ENCODE results near the gene MSTN.

Gene MSTN

DNA sequence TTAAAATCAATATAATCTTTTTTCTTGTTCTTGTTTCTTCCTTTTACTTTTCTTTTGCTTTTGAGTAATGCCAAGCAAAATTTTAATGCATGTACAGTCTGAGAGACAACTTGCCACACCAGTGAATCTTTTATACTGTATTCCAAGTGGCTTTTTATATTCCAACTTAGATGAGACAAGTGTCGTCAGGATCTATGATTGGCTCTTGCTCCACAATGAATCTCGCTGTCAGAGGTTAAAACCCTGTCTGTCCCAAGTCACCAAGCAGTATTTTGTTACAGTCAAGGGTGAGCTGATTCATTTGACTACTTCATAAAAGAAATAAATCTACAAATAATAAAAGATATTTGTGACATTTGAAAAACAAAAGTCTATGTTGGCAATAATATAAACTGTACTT lies at the start of gene MSTN:
Gene MSTN, minus strand, starts transcription at position 129 of the 400 bp plus-strand sequence. CDS start 133 bp downstream, outside the sequence.
- no peak for DNase-seq (ENCODE audit: low read depth)

DNA sequence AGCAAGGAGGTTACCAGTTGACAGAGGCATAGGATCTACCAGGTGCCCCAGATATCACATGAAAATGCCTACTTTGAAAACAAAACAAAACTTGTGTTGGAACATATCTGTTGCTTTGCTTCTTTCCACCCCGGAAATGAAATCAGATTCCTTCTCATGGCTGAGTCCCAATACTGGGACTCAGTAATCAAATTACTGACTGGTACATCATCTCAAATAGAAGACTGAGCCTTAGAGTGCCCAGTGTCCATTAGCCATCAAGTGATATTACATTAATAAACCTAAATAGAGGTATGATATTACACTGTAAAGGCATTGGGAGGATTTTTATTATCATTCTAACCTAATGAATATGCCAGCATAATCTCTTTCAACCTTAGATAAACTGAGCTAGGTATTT lies 48.6 kb upstream of the MSTN start:
- DNase-seq (ENCODE audit: low read depth): no peak

DNA sequence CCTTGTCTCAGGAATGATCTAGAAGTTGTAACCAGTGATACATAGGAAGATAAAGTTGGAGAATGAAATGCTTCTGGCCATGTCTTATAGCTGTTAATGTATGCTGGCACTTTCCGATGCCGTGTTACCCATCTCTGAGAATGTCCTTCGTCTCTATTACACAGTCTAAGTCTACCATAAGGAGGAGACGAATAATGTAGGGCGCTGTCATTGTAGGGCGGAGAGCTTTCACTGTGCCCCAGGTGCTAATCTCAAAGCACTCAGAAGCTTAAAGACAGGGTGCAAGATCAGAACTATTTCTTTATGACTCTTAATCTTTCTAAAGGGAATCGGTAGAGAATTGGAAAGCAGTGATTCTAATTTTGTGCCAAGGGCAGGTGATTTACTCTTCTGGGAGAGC lies 48.2 kb upstream of the MSTN start:
- no peak for DNase-seq (ENCODE audit: low read depth)

DNA sequence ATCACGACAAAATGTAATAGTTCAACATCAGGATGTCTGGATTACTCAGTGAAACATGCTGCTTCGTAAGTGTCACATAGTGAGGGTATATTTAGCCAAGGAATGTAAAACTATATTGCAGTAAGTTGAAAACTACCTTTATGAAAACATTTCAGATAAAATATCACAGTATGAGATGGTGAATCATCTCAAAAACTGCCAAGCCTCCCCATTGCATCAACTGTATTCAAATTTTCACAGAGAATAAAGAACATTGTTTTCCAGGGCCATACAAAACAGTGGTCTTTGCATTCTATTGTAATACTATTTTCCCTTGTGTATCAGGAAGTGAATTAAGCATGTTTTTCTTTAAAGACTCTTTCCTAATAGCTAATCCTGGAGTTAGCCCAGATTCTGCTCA lies 47.6 kb upstream of the MSTN start:
- no peak for DNase-seq (ENCODE audit: low read depth)

DNA sequence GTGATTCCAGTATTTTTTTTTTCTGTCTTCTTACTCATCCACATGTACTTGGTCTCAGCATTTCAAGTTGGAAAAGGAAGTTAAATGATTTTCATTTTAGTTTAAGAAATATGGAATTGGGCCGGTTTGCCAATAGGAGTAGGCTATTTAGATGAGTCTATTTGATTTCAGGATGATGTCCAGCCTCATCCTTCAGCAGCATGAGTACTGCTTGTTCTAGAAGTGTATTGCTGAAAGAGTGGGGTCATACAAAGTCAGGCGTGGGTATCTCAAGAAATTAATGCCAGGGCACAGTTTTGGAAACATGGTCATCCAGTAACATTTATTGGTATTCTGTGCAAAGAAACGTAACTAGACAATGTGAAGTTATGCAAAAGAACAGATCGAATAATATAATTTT lies 44.9 kb upstream of the MSTN start:
- no peak for DNase-seq (ENCODE audit: low read depth)

DNA sequence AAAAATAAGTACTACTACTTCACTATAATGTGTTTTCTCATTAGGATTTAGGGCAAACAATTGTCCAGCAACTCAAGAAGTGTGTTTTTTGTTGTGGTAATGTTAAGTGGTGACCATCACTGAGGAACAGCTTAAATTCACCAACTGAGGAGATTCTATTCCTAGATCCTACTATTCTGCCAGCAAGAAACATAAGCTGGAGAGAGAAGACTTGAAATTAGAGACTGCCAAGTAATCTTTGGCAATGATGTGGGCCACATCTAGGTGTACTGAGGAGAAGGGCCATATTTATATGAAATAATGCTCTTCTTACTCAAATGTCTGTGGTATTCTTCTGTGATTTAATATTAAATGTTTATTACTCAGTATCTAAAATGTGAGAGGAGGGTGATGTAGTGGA lies 44.3 kb upstream of the MSTN start:
- no peak for DNase-seq (ENCODE audit: low read depth)

DNA sequence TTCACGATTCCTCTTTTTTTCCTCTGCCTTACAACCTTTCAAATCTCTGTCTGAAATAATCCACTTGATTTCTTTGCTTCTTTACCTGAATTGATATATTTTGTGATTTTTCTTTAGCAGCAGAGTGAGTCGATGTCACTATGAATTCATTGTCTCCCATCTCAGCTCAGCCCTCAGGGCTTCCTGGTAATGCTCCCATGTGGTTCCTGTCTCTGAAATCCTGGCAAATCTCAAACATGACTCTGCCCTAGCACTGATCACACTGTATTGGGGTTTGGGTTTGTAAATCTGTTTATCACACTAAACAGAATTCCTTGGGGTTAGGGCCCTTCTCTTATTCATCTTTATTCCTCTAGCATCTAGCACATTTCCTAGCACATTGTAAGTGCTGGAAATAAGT lies 43.0 kb upstream of the MSTN start:
- DNase-seq (ENCODE audit: low read depth): no peak

DNA sequence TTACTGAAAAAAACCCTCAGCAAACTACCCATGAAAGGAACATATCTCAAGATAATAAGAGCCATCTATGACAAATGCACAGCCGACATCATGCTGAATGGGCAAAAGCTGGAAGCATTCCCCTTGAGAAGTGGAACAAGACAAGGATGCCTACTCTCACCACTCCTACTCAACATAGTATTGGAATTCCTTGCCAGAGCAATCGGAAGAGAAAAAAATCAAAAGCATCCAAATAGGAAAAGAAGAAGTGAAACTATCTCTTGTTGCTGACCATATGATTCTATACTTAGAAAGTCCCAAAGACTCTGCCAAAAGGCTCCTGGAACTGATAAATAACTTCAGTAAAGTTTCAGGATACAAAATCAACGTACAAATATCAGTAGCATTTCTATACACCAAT lies 40.6 kb upstream of the MSTN start:
- DNase-seq (ENCODE audit: low read depth): no peak

DNA sequence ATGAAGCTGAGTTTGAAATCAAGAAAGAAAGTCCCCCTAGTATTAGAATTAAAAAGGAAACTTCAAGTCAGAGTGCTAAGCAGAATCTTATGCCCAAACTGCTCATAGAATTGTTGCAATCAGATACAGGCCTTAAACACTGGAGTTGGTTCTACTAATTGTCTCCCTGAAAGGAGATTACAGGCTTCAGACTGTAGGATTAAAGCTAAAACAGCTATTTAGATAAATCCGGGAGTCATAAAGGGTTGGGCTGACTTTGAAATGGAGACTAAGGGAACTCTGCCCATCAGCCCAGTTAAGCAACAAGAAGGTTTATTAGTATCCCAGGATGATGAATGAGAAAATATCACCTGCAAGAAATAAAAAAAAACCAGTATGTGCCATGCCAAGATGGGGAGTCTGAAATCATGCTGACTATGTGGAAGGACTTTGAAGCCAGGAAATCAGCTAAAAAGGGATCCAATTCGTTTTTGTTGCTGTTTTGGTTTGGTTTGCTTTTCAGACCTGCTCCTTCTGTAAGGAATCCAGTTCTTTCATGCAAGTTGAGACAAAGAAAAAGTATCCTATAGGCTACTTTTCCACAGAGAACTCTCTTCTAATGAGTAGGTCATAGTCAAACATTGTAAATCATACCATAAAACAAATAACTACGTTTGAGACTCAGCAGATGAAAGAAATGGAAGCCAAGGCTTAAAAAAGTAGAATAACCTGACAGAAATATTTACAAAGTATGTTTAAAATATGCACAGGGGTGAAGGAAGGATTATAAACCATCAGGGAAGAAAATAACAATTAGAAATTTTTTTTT lies 37.6 kb upstream of the MSTN start:
- DNase-seq (ENCODE audit: low read depth): no peak

DNA sequence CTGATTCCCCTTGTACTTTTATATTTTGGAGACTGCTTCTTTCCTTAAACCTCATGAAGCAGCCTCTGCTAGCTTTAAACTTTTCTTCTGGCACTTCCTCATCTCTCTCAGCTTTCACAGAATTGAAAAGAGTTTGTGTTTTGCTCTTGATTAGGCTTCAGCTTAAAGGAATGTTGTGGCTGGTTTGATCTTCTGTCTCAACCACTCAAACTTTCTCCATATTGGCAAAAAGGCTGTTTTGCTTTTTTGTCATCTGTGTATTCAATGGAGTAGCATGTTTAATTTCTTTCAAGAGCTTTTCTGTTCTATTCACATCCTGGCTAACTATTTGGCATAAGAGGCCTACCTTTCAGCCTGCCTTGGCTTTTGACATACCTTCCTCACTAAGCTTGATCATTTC lies 36.3 kb upstream of the MSTN start:
- no peak for DNase-seq (ENCODE audit: low read depth)

DNA sequence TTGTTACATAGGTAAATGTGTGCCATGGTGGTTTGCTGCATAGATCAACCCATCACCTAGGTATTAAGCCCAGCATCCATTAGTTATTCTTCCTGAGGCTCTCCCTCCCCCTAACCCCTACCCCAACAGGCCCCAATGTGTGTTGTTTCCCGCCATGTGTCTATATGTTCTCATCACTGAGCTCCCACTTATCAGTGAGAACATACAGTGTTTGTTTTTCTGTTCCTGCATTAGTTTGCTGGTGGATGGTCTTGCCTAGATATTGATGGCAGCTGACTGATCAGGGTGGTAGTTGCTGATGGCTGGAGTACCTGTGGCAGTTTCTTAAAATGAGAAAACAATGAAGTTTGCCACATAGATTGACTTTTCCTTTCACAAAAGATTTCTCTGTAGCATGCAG lies 34.6 kb upstream of the MSTN start:
- no peak for DNase-seq (ENCODE audit: low read depth)

DNA sequence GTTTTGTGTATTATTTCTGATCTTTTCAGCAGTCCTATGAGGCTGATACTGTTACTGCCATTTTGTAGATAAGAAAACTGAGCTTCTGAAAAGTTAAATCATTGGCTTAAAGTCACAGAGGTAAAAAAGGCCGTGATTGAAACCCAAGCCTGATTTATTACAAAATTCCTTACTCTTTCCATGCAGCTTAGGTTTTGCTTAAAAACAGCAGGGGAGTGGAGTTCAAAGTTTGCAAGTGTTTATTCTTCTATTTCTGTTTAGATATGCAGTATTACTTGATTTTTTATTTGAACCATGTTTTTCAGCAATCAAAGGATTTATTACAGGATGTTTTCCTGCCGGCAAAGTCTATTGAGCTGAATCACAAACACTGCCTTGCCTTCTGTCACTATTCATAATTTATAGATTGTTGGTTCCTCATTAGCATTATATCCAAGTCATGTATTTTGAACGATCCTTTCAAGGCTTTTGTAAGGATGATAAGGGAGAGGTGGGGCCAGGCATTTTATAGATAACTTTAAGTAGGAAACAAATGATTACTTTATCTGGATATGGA lies 31.9 kb upstream of the MSTN start:
- DNase-seq (ENCODE audit: low read depth): no peak

DNA sequence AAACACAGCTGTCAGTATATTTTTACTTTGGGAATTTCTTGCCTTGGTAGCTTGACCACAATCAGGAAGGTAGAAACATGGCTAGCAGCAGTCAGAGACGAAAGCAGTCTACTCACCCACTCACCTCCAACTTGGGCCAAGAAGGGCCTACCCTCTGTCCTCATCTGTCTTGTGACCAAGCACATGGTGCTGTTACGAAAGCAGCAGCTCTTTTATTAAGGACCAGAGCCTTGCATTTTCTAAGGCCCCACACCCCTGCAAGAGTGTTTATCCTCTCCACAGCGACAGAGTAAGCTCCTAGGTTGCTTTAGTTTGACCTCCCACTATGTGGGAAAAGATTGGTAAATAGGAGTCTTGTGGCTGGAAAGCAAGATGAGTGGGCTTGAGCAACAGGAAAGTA lies 31.3 kb upstream of the MSTN start:
- no peak for DNase-seq (ENCODE audit: low read depth)

DNA sequence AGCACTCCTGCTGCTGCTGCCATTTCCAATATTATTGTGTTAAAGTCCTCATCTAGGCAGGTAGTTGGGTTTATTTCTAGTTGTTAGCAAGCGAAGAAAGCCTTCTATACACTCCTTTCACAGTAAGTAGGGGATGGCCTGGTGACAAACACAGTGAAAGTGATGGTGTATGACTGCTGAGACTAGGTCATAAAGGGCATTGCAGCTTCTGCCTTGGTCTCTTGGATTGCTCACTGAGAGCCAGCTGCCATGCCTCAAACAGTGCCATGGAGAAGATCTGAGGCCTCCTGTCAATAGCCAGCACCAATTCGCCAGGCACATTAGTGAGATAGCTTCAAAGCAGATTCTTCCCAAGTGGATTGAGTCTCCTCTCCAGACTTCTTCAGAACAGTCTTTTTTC lies 27.6 kb upstream of the MSTN start:
- no peak for DNase-seq (ENCODE audit: low read depth)

DNA sequence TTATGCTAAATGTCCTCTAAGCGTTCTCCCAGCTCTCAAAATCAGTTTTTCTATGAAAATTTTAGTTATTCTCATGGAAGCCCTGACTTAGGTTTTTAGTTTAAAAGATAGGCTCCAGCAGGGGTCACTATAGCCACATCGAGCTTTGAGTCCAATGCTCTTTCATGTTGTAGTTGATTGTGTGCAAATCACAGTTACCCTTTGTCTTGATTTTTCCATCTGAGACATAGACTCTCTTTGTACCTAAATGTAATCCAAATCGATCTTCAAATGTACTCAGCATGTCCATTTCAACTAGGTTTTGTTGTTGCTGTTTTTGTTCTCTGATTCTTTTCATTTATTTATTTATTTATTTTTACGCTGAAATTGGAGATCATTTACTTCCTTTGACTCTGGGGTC lies 26.4 kb upstream of the MSTN start:
- DNase-seq (ENCODE audit: low read depth): no peak

DNA sequence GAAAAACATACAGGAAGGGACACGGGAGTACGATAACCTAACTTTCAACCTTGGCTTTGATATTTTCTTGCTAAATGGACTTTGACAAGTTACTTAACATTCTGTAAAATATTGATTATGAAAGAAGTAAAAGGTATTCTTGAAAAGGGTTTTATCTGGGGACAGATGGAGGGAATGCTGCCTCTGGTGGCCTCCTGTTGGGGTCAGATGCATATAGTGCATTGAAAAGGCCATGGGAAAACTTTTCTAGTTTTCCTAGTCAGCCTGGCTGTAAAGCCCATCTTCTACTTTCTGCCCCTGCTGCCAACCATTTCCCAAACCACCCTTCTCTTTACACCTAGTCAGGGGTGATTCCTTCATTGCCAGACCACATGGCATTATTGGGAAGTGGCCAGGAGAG lies 22.2 kb upstream of the MSTN start:
- DNase-seq (ENCODE audit: low read depth): no peak

DNA sequence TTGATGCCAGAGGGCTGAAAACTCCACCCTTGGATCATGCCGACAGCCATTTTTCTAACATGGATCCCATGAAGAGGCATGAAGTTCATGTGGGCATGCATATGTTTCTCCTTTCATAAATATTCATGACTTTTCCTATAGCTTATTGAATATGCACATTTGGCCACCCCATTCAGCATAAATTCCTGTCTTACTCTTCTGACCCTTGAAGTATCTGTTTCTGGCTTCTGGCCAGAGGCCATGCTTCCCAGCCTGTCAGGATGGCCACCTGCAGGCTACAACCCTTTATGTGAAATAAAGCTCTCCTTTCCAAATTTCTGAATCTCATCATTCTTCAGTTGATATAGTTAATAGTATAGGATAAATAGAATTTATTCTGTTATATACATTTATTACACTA lies 19.6 kb upstream of the MSTN start:
- no peak for DNase-seq (ENCODE audit: low read depth)

DNA sequence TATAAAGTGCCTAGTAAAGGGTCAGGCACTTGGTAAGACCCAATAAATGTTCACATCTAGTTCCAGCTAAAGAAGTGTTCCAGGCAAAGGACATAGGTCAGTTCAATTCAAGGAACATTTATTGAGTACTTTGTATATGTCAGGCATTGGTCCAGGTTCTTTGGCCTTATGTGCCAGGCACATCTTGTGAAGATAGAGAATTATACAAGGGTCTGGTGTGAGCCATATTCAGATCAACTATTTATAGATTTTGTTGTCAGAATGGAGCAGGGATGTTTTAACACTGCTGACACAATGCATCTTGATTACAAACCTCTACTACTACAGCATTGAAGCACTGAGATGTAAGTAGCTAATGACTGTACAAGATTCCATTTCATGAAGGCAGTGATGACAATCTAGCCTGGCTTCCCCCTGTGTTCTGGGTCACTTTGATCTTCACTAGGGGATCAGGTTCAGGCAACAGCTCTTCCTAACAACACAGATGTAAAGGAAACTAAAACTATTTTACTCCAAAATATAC lies 18.1 kb upstream of the MSTN start:
- DNase-seq (ENCODE audit: low read depth): no peak

DNA sequence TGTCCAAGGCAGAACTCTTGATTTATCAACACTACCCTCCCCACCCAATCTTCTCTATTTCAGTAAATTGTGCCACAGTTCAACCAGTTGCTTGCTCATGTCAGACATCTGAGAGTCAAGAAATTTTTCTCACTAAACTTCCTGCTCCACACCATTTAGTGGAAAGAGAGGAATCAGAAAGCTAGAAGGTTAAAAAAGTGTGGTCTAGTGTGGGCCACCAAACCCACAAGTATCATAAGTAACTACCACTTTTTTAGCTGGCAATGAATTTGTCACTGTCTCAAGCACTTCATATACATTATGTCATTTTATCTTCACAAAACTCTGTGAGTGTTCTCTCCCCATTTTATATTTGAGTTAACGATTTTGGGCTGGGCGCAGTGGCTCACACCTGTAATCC lies 16.6 kb upstream of the MSTN start:
- no peak for DNase-seq (ENCODE audit: low read depth)

DNA sequence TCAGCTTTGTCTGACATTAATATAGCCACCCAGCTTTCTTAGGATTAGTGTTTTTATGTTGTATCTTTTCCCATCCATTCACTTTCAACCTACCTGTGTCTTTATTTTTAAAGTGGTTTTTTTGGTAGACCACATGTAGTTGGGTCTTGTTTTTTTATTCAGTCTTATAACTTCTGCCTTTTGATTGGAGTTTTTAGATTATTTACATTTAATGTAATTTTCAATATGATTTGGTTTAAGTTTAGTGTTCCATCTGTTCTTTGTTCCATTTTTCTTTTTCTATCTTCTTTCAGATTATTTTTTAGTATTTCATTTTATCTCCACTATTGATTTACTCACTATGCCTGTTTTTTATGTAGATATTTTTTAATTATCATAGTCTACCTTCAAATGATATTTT lies 13.1 kb upstream of the MSTN start:
- no peak for DNase-seq (ENCODE audit: low read depth)

DNA sequence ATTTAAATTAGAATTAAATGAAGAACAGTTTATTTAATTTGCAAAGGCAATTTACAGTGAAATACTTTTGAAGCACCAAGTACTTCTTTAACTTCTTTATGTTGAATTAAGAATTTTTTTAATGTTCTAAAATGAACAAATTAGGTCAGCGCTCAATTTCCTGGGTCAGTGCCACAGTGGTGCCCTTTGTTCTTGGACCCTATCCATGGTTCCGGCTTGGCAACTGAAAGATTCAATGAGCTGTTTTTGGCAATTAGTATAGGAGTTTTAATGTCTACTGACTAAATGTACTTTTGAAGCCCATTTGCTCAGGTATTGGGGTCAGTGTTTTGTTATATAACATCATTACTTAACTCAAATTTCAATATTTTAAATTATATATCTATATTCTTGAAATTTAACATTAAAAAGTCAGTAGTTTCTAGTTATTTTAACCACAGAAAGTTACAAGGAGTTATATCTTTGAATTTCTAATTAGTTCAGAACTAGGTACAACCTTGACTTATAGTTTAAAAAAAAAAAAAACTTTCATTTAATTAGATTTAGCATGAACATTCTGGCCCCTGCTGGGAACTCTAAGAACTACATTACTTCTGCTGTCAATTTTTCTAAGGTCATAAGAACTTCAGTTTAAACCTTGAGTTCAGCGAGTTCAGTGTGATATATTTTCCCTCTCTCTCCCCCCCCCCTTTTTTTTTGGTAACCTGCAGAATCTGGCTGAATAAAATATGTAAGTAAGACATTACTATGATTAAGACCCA lies 7.6 kb upstream of the MSTN start:
- no peak for DNase-seq (ENCODE audit: low read depth)

DNA sequence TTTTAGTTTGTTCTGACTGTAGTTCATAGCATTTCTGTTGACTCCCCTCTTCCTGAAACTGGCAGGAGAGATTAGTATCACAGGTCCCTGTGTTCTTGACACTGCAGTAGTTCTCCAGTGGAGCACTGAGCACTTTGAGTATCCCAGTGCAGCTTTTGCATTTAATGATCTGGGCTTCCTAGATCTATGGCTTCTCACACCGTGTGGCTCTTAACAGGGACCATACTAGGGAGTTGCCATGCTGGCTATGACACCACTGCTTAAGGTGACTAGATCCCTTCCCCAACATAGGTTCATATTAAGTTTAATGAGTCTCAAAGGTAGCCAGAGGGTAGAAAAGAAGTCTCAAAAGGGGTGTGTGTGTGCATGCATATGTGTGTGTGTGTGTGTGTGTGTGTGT lies 6.2 kb upstream of the MSTN start:
- no peak for DNase-seq (ENCODE audit: low read depth)

DNA sequence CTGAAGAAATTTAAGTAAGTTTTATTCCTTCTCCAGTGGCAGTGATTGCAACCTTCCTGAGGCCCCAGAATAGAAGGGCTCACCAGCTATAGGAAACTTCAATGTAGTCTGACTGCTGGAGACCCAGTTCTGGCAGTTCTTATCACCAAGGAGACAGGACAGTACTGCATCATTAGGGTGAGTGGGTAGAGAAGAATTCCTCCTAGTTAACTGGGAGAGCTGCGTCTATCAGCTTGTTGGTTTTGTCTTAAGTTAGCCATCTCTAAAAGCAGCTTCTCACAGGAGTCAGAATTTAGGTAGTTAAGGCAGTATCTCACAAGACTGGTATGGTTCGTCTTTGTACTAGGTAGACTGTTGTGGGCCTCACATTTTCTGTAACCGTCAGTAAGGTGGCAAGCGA lies 3.3 kb upstream of the MSTN start:
- no peak for DNase-seq (ENCODE audit: low read depth)

Data from stimulated activated CD8-positive, alpha-beta memory T cell treated with anti-CD3 and anti-CD28 coated beads, Interleukin-12 subunit alpha, Interleukin-12 subunit beta, amount 100 ng/mL, for 4 hours (primary cell).